Tibial nerve (tissue), 4 donors: ENCODE measurements around the gene C1QTNF9.

Experiments
- CTCF ChIP-seq, 5 experiments: fragments of 200-600 bp in 3 of 5; fragments of 450-650 bp in 2 of 5; sonication (generic) in 3 of 5; IDR thresholded peaks; one replicate each; pipeline ENCODE4 v1.5.1; 2016 to 2019; ENCODE audit warnings: antibody characterized with exemption in 5 of 5, mild to moderate bottlenecking in 3 of 5, moderate library complexity in 2 of 5
- EP300 ChIP-seq, 2 donors: sonication (generic); formaldehyde crosslinking; IDR thresholded peaks; one replicate each; pipeline ENCODE4 v1.6.1; 2017; ENCODE audit warnings: antibody characterized with exemption in 2 of 2, mild to moderate bottlenecking in 1 of 2
- POLR2A ChIP-seq, 2 donors: fragments of 450-650 bp; IDR thresholded peaks; one replicate each; pipeline ENCODE4 v1.6.1; 2017; ENCODE audit warnings: antibody characterized with exemption in 2 of 2, mild to moderate bottlenecking in 2 of 2, moderate library complexity in 2 of 2

DNA sequence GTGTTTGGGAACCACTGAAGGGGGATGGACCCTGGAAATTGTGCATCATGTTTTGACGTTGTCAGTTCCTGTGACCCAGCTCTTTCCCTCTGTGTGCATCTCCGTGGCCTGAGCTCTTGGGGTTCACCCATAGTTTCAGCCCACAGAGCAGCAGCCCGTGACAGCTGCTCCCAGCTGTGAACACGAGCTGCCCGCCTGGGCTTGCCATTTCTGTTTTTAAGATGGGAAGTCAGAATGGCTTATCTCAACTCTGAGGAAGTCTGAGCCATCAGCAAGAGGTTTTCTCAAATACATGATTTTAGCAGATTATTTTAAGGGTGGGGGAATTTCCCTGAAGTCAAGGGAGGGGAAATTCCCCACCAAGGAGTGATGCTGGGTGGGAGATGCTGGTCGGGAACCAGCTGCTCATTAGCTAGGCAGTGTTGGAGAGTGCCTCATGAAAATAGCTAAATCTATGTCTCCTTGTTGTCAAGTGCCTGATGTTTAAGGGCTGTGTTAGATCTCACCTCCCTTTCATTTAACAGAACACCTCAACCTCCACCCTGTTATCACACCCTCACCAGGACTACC lies 34.8 kb upstream of the C1QTNF9 start:
- no peak for TF ChIP-seq EP300 (IDR thresholded peaks at IDR 0.05)
- TF ChIP-seq CTCF (IDR thresholded peaks at IDR 0.05), result no peak
- no peak for TF ChIP-seq POLR2A (IDR thresholded peaks at IDR 0.05)
